GM19467 (cell line): ENCODE data around the gene OST4.
"Not testable (repeated sequence)": the region's sequence is repeated elsewhere in the genome, so short reads cannot be mapped to it uniquely, and the experiment has no call there.

Experiments
- ATAC-seq: cut with Tn5 transposase; IDR thresholded peaks from one replicate; pipeline ENCODE4 v1.9.1; 2021; ENCODE audit warnings: mild to moderate bottlenecking, moderate library complexity; ENCODE audit not compliant: unreplicated experiment

OST4 gene

GRCh38 chr2:27071277-27071989 is at the start of gene OST4:
TSS of gene OST4 (minus strand) at chr2:27071654.
- peak; percentile 85 for ATAC-seq

GRCh38 chr2:27119330-27119670 is 47.8 kb upstream of the OST4 start:
- not testable (repeated sequence) for ATAC-seq

- no peak for ATAC-seq
Observed at GRCh38 chr2:27118525-27119329, 47.3 kb upstream of the OST4 start, which contains the start of gene CGREF1. TSS of gene CGREF1 (minus strand) at chr2:27119128. CDS start at chr2:27104366, 14,762 bp downstream.

GRCh38 chr2:27117995-27118524 is 46.6 kb upstream of the OST4 start:
- ATAC-seq, result no peak

- ATAC-seq, result no peak
Observed at GRCh38 chr2:27115519-27115918, 44.1 kb upstream of the OST4 start.

GRCh38 chr2:27111392-27112078 is 40.1 kb upstream of the OST4 start:
- ATAC-seq, result not testable (repeated sequence)

- not testable (repeated sequence) for ATAC-seq
Observed at GRCh38 chr2:27110603-27111352, 39.3 kb upstream of the OST4 start.

GRCh38 chr2:27109083-27109482 is 37.6 kb upstream of the OST4 start:
- ATAC-seq, result no peak

GRCh38 chr2:27108221-27108620 is 36.8 kb upstream of the OST4 start:
- ATAC-seq, result no peak

- no peak for ATAC-seq
Observed at GRCh38 chr2:27105981-27106380, 34.5 kb upstream of the OST4 start.

GRCh38 chr2:27102329-27102728 is 30.9 kb upstream of the OST4 start:
- no peak for ATAC-seq

GRCh38 chr2:27100036-27100435 is 28.6 kb upstream of the OST4 start:
- ATAC-seq, result no peak

GRCh38 chr2:27099334-27099955 is 28.0 kb upstream of the OST4 start:
- no peak for ATAC-seq

- ATAC-seq, result no peak
Observed at GRCh38 chr2:27097341-27097740, 25.9 kb upstream of the OST4 start.

- ATAC-seq, result no peak
Observed at GRCh38 chr2:27096748-27097297, 25.4 kb upstream of the OST4 start.

- ATAC-seq, result no peak
Observed at GRCh38 chr2:27095745-27096651, 24.5 kb upstream of the OST4 start.

- ATAC-seq, result no peak
Observed at GRCh38 chr2:27095427-27095744, 23.9 kb upstream of the OST4 start.

- ATAC-seq, result no peak
Observed at GRCh38 chr2:27094353-27094984, 23.0 kb upstream of the OST4 start.
